GM19035 (cell line): ENCODE data around the gene MRPS12.
"Not testable (repeated sequence)": the region's sequence is repeated elsewhere in the genome, so short reads cannot be mapped to it uniquely, and the experiment has no call there.

Experiments
- ATAC-seq: cut with Tn5 transposase; IDR thresholded peaks from one replicate; pipeline ENCODE4 v1.9.1; 2021; ENCODE audit not compliant: unreplicated experiment

The MRPS12 gene

GRCh38 chr19:38932425-38933179, 1.9 kb downstream of the MRPS12 start:
- no peak for ATAC-seq

GRCh38 chr19:38933544-38933943, 2.8 kb downstream of the MRPS12 start:
- no peak for ATAC-seq

GRCh38 chr19:38939957-38940356, 9.2 kb downstream of the MRPS12 start:
- no peak for ATAC-seq

- ATAC-seq = not testable (repeated sequence)
These were observed 10.7 kb downstream of the MRPS12 start for GRCh38 chr19:38941466-38941865.

- no peak for ATAC-seq
These were observed 11.2 kb downstream of the MRPS12 start for GRCh38 chr19:38941979-38942378.

- no peak for ATAC-seq
These were observed 11.9 kb downstream of the MRPS12 start for GRCh38 chr19:38942471-38943181.

- ATAC-seq = no peak
These were observed 14.3 kb downstream of the MRPS12 start for GRCh38 chr19:38944981-38945506.

- no peak for ATAC-seq
These were observed 15.0 kb downstream of the MRPS12 start for GRCh38 chr19:38945562-38946228.

- ATAC-seq = no peak
These were observed 15.7 kb downstream of the MRPS12 start for GRCh38 chr19:38946229-38947010.

- ATAC-seq = no peak
These were observed 19.0 kb downstream of the MRPS12 start for GRCh38 chr19:38949580-38950367.

GRCh38 chr19:38951187-38951586, 20.4 kb downstream of the MRPS12 start:
- ATAC-seq = no peak

- ATAC-seq = no peak
These were observed 21.8 kb downstream of the MRPS12 start for GRCh38 chr19:38952395-38953165.

GRCh38 chr19:38953677-38954076, 22.9 kb downstream of the MRPS12 start:
- no peak for ATAC-seq

GRCh38 chr19:38956264-38956663, 25.5 kb downstream of the MRPS12 start:
- ATAC-seq = no peak

- ATAC-seq = no peak
These were observed 27.6 kb downstream of the MRPS12 start for GRCh38 chr19:38958301-38958700.

GRCh38 chr19:38959618-38960017, 28.9 kb downstream of the MRPS12 start:
- ATAC-seq = no peak

GRCh38 chr19:38964738-38965137, 34.0 kb downstream of the MRPS12 start:
- no peak for ATAC-seq

- not testable (repeated sequence) for ATAC-seq
These were observed 35.4 kb downstream of the MRPS12 start for GRCh38 chr19:38966149-38966548.
